ENCODE results near the gene ANKDD1B. TPM values are rescaled to one million over a fixed set of nuclear protein-coding genes. Genes with fewer than 3 reads are reported as not detected.

The ANKDD1B gene
- total and polyA plus RNA-seq, 9 of the 15 experiments (the other 6 are each of a cell fraction or from before 2014, with no cell fraction given) = 0.04 to 0.29 (median 0.18) TPM; not detected in 1

DNA sequence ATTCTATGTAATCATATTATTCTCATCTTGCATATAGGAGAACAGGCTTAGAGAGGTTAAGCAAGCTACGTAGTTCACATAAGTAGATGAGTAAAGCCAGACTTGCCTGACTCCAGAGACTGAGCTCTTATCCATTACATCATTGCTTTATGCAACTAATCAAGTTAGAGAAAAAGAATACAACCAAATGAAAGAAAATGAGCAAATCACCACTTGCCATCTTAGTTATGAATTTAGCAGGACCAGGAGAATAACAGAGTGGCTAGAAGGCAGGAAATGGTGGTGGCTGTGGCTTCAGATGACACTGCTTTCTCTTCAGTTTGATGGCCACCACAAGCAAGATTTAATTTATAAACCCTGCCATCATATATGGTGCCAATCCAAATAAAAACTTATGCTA is 79.4 kb downstream of the ANKDD1B start:
- Histone ChIP-seq H3K4me1 (replicated peaks in 1 of 2; ENCODE audit: control insufficient read depth in 2 of 2, insufficient read depth in 2 of 2, low read length in 2 of 2) (no peaks in the 10 kb centered on the region; a peak in 1 of 5 replicates), H3K36me3 (ENCODE audit: control insufficient read depth, insufficient read depth, low read length) (peaks cover 78% of the 10 kb centered on the region), H3K9ac (ENCODE audit: insufficient read depth in 1 of 2, low read depth in 2 of 2, low read length in 2 of 2) (no peak overlapping the region), H3K79me2 (ENCODE audit: control insufficient read depth, insufficient read depth, low read length) (peaks cover 12% of the 10 kb centered on the region; the same call in 2 of the 3 replicates), H3K27ac (ENCODE audit: extremely low read depth, low read depth, low read length) (no peak overlapping the region), H2AFZ (ENCODE audit: low read depth, low read length) (no peak overlapping the region), H3K27me3 (ENCODE audit: control insufficient read depth in 2 of 2, insufficient read depth in 2 of 2, low read length in 2 of 2) (no peaks in the 10 kb centered on the region), H4K20me1 (replicated peaks; ENCODE audit: control insufficient read depth, insufficient read depth, low read length) (no peaks in the 10 kb centered on the region), H3K4me2 (ENCODE audit: insufficient read depth, low read length) (no peak overlapping the region), H3K9me3 (replicated peaks; ENCODE audit: control insufficient read depth, insufficient read depth, low read depth, low read length) (no peaks in the 10 kb centered on the region), H3K9me1 (ENCODE audit: control insufficient read depth, insufficient read depth, low read length) (no peaks in the 10 kb centered on the region), H3K4me3 (no peak overlapping the region)
- intact Hi-C loops (cut with micrococcal nuclease) (no loop called here), in situ Hi-C loops (cut with MboI) (no loop called here)
- FAIRE-seq = no peak
- TF ChIP-seq WHSC1 (IDR thresholded peaks at IDR 0.05; ENCODE audit: low read length) (no peak), TAF15 (IDR thresholded peaks at IDR 0.05; ENCODE audit: low read depth, low read length) (no peak), SP2 (IDR thresholded peaks at IDR 0.05; ENCODE audit: extremely low read depth, low read depth, low read length, poor library complexity, severe bottlenecking) (no peak), ZNF224 (CRISPR knock-in tag; IDR thresholded peaks at IDR 0.05) (no peak), PML (IDR thresholded peaks at IDR 0.05; ENCODE audit: low read length) (no peak), NEUROD1 (IDR thresholded peaks at IDR 0.05; ENCODE audit: borderline replicate concordance, low read depth, low read length, partially characterized antibody) (no peak), MYNN (IDR thresholded peaks at IDR 0.05) (no peak), MYNN (CRISPR knock-in tag; IDR thresholded peaks at IDR 0.05) (no peak), ERF (CRISPR knock-in tag; IDR thresholded peaks at IDR 0.05) (no peak), ZNF586 (CRISPR knock-in tag; conservative IDR thresholded peaks at IDR 0.05) (no peak), ZNF696 (CRISPR knock-in tag; conservative IDR thresholded peaks at IDR 0.05) (no peak), RBM17 (IDR thresholded peaks at IDR 0.05; ENCODE audit: borderline replicate concordance, low read depth, low read length) (no peak), CREBBP (IDR thresholded peaks at IDR 0.05; ENCODE audit: low read depth, low read length) (no peak), POLR2AphosphoS5 (IDR thresholded peaks at IDR 0.05; ENCODE audit: control insufficient read depth, insufficient read depth, low read depth, low read length) (no peak), EP400 (IDR thresholded peaks at IDR 0.05) (no peak), MCM7 (IDR thresholded peaks at IDR 0.05) (no peak)
- TF ChIP-seq, protein P1, sequence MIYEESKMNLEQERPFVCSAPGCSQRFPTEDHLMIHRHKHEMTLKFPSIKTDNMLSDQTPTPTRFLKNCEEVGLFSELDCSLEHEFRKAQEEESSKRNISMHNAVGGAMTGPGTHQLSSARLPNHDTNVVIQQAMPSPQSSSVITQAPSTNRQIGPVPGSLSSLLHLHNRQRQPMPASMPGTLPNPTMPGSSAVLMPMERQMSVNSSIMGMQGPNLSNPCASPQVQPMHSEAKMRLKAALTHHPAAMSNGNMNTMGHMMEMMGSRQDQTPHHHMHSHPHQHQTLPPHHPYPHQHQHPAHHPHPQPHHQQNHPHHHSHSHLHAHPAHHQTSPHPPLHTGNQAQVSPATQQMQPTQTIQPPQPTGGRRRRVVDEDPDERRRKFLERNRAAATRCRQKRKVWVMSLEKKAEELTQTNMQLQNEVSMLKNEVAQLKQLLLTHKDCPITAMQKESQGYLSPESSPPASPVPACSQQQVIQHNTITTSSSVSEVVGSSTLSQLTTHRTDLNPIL (CRISPR knock-in tag; IDR thresholded peaks at IDR 0.05) = no peak
- ChIA-PET POLR2A (no interaction called here), CTCF (ENCODE audit: low intra/inter-chr PET ratio) (no interaction called here)
- no peak for DNase-seq (ENCODE audit: extremely low read depth in 1 of 4, low spot score in 3 of 4)
- BruUV-seq (replicated peaks) = no TSS peak
- ATAC-seq = no peak
- WGBS (ENCODE audit: insufficient coverage, low coverage, missing lambda C conversion rate) = 100% methylated on average over 1 of the region's 1 CpG

All from K562 (cell line).